Testis (tissue), 5 donors: ENCODE results near the gene HMGXB3. TPM values are rescaled to one million over a fixed set of nuclear protein-coding genes. Genes with fewer than 3 reads are reported as not detected.

Experiments used
- DNase-seq: peaks from one replicate; pipeline ENCODE4 v3.0.0-alpha.2; 2019
- H3K27ac ChIP-seq, 2 donors: fragments of 200-600 bp; sonication (generic); one replicate each; pipeline ENCODE4 v1.5.1; 2019
- H3K27me3 ChIP-seq: fragments of 200-600 bp; sonication (generic); one replicate; pipeline ENCODE4 v1.5.1; 2019
- H3K36me3 ChIP-seq: fragments of 200-600 bp; sonication (generic); one replicate; pipeline ENCODE4 v1.5.1; 2017; ENCODE audit warnings: low read depth; ENCODE audit errors: missing control alignments
- H3K4me1 ChIP-seq: fragments of 200-600 bp; sonication (generic); one replicate; pipeline ENCODE4 v1.5.1; 2019
- H3K4me3 ChIP-seq, 2 donors: fragments of 200-600 bp; sonication (generic); one replicate each; pipeline ENCODE4 v1.5.1; 2017 to 2019
- H3K9me3 ChIP-seq: fragments of 200-600 bp; sonication (generic); one replicate; pipeline ENCODE4 v1.5.1; 2017
- POLR2A ChIP-seq: fragments of 450-650 bp; IDR thresholded peaks from one replicate; pipeline ENCODE4 v1.6.1; 2017; ENCODE audit warnings: antibody characterized with exemption, mild to moderate bottlenecking, moderate library complexity
- WGBS, 2 donors: methylation state at CpG; one replicate each; pipeline ENCODE4 v1.1.5; 2018; 5-methylcytosine and 5-hydroxymethylcytosine counted together
- intact Hi-C: fragments of 100-400 bp; cut with DNase I; formaldehyde crosslinking; loops from one replicate; pipeline ENCODE4 v1.15.1; 2023; ENCODE audit warnings: low total_unique reads
- long read RNA-seq, 2 donors: transcript quantifications; one replicate each; lab custom pipeline, GENCODE V29; 2026
- polyA plus RNA-seq: library from polyadenylated mRNA; stranded (reverse); fragments of 350-450 nt; fragmentation: Illumina TruSeq; extraction: RNeasy Lipid Tissue Mini Kit (QIAGEN cat#74804); gene quantifications from one replicate; pipeline ENCODE4 v1.2.3, GENCODE V29; 2014; ENCODE audit warnings: low read depth, low replicate concordance; ENCODE audit not compliant: insufficient read depth
- total RNA-seq, 2 donors: library from RNA; depleted of rRNA; stranded (reverse); fragments of >200 nt; gene quantifications; one replicate each; pipeline ENCODE4 v1.2.3, GENCODE V29; 2016
- TF ChIP-seq, protein P1 (sequence below), 3 experiments: fragments of 450-650 bp in 2 of 3; fragments of 200-600 bp in 1 of 3; sonication (generic) in 1 of 3; IDR thresholded peaks; one replicate each; pipeline ENCODE4 v1.5.1; 2016 to 2019; ENCODE audit warnings: antibody characterized with exemption in 3 of 3, mild to moderate bottlenecking in 2 of 3, moderate library complexity in 1 of 3

Gene HMGXB3, protein sequence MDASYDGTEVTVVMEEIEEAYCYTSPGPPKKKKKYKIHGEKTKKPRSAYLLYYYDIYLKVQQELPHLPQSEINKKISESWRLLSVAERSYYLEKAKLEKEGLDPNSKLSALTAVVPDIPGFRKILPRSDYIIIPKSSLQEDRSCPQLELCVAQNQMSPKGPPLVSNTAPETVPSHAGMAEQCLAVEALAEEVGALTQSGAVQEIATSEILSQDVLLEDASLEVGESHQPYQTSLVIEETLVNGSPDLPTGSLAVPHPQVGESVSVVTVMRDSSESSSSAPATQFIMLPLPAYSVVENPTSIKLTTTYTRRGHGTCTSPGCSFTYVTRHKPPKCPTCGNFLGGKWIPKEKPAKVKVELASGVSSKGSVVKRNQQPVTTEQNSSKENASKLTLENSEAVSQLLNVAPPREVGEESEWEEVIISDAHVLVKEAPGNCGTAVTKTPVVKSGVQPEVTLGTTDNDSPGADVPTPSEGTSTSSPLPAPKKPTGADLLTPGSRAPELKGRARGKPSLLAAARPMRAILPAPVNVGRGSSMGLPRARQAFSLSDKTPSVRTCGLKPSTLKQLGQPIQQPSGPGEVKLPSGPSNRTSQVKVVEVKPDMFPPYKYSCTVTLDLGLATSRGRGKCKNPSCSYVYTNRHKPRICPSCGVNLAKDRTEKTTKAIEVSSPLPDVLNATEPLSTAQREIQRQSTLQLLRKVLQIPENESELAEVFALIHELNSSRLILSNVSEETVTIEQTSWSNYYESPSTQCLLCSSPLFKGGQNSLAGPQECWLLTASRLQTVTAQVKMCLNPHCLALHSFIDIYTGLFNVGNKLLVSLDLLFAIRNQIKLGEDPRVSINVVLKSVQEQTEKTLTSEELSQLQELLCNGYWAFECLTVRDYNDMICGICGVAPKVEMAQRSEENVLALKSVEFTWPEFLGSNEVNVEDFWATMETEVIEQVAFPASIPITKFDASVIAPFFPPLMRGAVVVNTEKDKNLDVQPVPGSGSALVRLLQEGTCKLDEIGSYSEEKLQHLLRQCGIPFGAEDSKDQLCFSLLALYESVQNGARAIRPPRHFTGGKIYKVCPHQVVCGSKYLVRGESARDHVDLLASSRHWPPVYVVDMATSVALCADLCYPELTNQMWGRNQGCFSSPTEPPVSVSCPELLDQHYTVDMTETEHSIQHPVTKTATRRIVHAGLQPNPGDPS (N-terminal part only)
- total RNA-seq, result 10 to 100 TPM; 63.6 to 72.5 TPM
- polyA plus RNA-seq, result 33.5 TPM
- long read RNA-seq, donor 1, result 0 reads
- long read RNA-seq, donor 2, partial matches to known transcripts, result 7 of 7 reads
- long read RNA-seq, donor 2, other reads (novel, unspliced or antisense), result 0 of 7 reads

DNA sequence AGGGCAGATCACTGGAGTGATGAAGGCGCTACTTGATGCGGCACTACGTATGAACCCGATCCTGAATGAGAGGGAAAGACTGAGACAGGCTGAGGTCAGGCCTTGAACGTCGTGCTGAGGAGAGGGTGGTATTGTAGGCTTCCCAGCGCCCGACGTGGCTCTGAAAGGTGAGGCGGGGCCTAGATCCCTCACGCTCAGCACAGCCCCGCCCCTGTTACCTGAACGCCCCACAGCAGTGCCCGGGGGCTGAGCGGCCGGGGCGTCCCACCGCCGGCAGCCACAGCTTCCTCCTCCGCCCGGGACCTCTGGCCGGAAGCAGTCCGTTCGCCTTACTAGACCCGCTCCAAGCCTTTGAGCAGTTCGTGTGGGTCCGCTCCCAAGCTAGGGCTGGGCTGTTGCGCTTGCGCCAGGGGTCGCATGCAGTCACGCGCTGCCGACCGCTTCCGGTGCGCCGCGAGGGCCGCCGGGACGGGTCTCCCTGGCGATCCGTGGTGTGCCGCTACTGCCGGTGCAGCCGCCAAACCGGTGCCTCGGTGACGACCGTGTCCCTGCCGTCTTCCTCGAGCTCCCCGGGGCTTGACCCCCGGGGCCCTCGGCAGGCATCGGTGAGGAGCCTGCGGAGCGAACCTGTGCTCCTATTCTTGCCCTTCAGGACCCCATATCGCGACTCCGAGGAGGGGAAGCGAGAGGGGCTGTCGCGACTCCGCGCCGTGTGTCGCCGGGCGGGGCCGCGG is at the start of gene HMGXB3, which contains the start of gene TIGD6:
HMGXB3 (plus strand) TSS at position 484 of the 734 bp plus-strand sequence. CDS start 4,114 bp downstream, outside the sequence.
TIGD6 (minus strand) TSS at position 399 of the 734 bp plus-strand sequence. CDS start 4,306 bp downstream, outside the sequence.
- Histone ChIP-seq H3K9me3 (no peaks in the 10 kb centered on the region), H3K27ac (peak within 1 kb of the TSS; percentile 93 to 98), H3K4me1 (peaks cover 26% of the 10 kb centered on the region), H3K4me3 (peak within 1 kb of the TSS; percentile 92 to 97), H3K27me3 (no peaks in the 10 kb centered on the region), H3K36me3 (no peaks in the 10 kb centered on the region)
- 0 to 1% methylated on average over 23 to 35 of the region's 72 CpGs for WGBS, 2 donors
- TF ChIP-seq, protein P1, sequence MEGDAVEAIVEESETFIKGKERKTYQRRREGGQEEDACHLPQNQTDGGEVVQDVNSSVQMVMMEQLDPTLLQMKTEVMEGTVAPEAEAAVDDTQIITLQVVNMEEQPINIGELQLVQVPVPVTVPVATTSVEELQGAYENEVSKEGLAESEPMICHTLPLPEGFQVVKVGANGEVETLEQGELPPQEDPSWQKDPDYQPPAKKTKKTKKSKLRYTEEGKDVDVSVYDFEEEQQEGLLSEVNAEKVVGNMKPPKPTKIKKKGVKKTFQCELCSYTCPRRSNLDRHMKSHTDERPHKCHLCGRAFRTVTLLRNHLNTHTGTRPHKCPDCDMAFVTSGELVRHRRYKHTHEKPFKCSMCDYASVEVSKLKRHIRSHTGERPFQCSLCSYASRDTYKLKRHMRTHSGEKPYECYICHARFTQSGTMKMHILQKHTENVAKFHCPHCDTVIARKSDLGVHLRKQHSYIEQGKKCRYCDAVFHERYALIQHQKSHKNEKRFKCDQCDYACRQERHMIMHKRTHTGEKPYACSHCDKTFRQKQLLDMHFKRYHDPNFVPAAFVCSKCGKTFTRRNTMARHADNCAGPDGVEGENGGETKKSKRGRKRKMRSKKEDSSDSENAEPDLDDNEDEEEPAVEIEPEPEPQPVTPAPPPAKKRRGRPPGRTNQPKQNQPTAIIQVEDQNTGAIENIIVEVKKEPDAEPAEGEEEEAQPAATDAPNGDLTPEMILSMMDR (IDR thresholded peaks at IDR 0.05), result peak in 1 of 3 experiments; percentile 36
- TF ChIP-seq POLR2A, result peak; percentile 58
- intact Hi-C loops, result no loop called here
- peak; percentile 94 for DNase-seq

DNA sequence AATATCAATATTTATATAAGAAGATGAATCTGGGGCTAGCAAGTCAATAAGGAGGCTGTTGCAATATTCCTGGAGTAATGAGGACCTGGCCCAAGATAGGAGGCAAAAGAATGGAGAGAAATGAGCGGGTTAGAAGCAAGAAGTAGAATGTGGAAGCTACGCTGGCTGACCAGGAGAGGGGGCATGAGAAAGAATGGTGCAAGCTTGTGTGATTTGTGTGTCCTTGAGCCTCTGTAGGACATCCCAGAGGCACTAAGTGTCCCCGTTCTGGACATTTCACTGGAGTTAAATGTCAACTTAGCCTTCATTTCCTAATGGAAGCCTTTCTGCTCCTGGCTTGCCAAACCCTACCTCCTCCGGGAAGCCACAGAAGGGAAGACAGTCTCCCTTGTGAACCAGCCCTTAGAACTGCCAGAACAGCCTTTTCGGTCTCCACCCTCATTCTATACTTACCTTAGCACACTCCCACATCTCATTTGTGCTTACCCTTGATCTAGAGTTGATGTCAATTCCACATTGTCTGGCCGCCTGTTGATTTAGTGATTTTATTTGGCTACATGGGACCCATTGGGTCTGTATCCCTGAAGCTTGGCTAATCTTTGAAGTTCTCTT is 49.3 kb upstream of the HMGXB3 start:
- intact Hi-C loops, result no loop called here
- WGBS, 2 donors, result 65 to 73% methylated on average over 6 of the region's 6 CpGs

DNA sequence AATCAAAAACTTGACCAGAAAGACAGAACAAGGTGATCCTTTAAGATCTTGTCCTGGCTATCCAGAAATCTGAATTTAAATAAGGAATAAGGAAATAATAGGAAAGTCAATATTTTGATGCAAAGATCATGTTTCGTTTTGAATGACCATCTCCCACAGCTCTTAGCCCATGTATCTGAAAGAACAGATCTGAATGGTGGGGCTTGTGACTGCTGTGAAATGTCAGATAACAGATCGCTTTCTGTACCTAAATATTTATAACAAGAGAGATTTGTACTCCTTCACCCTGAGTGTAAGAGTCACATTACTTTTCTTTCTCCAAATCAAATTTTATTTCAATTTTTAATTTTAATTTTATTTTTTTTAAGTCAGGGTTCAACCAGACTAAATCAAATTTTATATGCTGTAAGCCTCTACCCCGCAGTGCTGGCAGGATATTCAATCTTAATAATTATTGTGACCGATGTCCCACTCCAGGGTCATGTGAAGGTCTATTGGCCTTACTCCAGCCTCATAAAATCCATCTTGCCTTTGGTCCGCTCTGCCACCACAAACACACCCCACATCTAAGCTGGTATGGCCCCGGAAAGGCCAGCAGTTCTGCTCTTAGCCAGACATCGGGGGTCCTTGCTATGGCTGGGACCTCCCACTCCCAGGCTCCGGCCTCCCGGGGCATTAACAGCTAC is 47.0 kb upstream of the HMGXB3 start:
- TF ChIP-seq POLR2A, result no peak
- TF ChIP-seq, protein P1 (IDR thresholded peaks at IDR 0.05), result no peak
- H3K9me3 ChIP-seq, result no peaks in the 10 kb centered on the region
- H3K27me3 ChIP-seq, result no peaks in the 10 kb centered on the region
- no peaks in the 10 kb centered on the region for H3K36me3 ChIP-seq
- 80 to 81% methylated on average over 9 of the region's 9 CpGs for WGBS, 2 donors
- intact Hi-C loops, result no loop called here
- H3K27ac ChIP-seq, result no peak overlapping the region
- no peak for DNase-seq
- H3K4me1 ChIP-seq, result no peaks in the 10 kb centered on the region
- no peak overlapping the region for H3K4me3 ChIP-seq

More for the DNA sequence above, 49.3 kb upstream of the HMGXB3 start:
- no peak for TF ChIP-seq POLR2A
- TF ChIP-seq, protein P1 (IDR thresholded peaks at IDR 0.05), result no peak
- H3K27me3 ChIP-seq, result no peaks in the 10 kb centered on the region
- no peak overlapping the region for H3K27ac ChIP-seq
- DNase-seq, result no peak
- H3K9me3 ChIP-seq, result no peaks in the 10 kb centered on the region
- H3K4me1 ChIP-seq, result no peaks in the 10 kb centered on the region
- H3K36me3 ChIP-seq, result no peaks in the 10 kb centered on the region
- no peak overlapping the region for H3K4me3 ChIP-seq
